Measurements from ENCODE around the gene ADAMTSL1.

DNA sequence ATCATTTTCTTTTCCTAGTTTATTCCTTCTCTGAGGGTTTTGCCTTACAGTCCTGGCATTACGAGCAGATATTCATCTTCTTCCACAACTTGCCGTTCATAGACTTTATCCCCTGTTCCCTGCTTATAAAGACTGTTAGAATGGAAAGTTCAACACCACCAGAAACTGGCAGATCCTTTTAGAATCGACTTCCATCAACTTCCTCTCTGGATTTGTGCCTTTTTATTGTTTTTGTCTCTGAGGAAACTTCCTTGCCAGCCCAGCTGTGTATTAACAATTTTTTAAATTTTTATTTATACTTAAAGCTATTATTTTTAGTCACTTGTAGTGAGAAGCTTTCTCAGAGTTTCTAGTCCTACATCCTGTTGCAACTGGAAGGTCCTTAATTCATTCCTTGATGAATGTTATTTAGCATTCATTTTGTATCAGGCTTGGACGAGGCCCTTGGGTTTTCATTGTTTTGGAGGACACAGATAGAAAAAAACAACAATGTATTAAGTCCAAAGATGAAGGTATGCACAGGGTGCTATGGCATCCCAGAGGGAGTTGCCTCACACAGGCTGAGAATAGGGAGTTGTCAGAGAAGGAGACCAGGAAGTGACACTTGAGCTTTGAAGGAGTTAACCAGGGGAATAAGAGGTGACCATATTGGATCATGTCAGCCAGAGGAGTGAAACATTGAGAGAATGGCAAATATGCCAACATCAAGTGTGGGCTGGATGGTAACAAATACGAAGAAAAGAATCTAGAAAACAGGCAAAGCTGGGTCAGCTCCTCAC is 81.3 kb downstream of the ADAMTSL1 start:
- TF ChIP-seq, protein P1, sequence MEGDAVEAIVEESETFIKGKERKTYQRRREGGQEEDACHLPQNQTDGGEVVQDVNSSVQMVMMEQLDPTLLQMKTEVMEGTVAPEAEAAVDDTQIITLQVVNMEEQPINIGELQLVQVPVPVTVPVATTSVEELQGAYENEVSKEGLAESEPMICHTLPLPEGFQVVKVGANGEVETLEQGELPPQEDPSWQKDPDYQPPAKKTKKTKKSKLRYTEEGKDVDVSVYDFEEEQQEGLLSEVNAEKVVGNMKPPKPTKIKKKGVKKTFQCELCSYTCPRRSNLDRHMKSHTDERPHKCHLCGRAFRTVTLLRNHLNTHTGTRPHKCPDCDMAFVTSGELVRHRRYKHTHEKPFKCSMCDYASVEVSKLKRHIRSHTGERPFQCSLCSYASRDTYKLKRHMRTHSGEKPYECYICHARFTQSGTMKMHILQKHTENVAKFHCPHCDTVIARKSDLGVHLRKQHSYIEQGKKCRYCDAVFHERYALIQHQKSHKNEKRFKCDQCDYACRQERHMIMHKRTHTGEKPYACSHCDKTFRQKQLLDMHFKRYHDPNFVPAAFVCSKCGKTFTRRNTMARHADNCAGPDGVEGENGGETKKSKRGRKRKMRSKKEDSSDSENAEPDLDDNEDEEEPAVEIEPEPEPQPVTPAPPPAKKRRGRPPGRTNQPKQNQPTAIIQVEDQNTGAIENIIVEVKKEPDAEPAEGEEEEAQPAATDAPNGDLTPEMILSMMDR (IDR thresholded peaks at IDR 0.05): no peak
- TF ChIP-seq EP300 (IDR thresholded peaks at IDR 0.05): no peak
- no peak for TF ChIP-seq POLR2AphosphoS5 (IDR thresholded peaks at IDR 0.05)

Measured in suprapubic skin (tissue), 4 donors.